ENCODE results near the gene PROX1. TPM values are rescaled to one million over a fixed set of nuclear protein-coding genes. Genes with fewer than 3 reads are reported as not detected.

The PROX1 gene
- total and polyA plus RNA-seq, 8 donors, result 8.4 to 66.4 (median 33.3) TPM

- 35 to 36% methylated on average over 9 of the region's 9 CpGs for WGBS, 2 donors
- Histone ChIP-seq H3K9me3 (no peaks in the 10 kb centered on the region), H3K4me1 (peaks cover 4 to 13% (median 7%) of the 10 kb centered on the region in 3 donors), H3K27ac (peak overlapping the region in 2 of 4 donors; percentile 2 to 6), H3K4me3 (no peak overlapping the region), H3K27me3 (no peaks in the 10 kb centered on the region), H3K36me3 (no peaks in the 10 kb centered on the region)
- no peak for DNase-seq
- intact Hi-C loops (cut with DNase I), result no loop called here
- peak in 3 of 4 donors; percentile 46 to 68 (median 68) for ATAC-seq
- no peak for FAIRE-seq
- TF ChIP-seq, protein P1, sequence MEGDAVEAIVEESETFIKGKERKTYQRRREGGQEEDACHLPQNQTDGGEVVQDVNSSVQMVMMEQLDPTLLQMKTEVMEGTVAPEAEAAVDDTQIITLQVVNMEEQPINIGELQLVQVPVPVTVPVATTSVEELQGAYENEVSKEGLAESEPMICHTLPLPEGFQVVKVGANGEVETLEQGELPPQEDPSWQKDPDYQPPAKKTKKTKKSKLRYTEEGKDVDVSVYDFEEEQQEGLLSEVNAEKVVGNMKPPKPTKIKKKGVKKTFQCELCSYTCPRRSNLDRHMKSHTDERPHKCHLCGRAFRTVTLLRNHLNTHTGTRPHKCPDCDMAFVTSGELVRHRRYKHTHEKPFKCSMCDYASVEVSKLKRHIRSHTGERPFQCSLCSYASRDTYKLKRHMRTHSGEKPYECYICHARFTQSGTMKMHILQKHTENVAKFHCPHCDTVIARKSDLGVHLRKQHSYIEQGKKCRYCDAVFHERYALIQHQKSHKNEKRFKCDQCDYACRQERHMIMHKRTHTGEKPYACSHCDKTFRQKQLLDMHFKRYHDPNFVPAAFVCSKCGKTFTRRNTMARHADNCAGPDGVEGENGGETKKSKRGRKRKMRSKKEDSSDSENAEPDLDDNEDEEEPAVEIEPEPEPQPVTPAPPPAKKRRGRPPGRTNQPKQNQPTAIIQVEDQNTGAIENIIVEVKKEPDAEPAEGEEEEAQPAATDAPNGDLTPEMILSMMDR (IDR thresholded peaks at IDR 0.05), result no peak
Observed at GRCh38 chr1:214050513-214051401, 63.0 kb downstream of the PROX1 start.

- Histone ChIP-seq H3K27ac (no peak overlapping the region), H3K27me3 (no peaks in the 10 kb centered on the region)
- 96 to 97% methylated on average over 4 of the region's 4 CpGs for WGBS, 2 donors
Observed at GRCh38 chr1:214051786-214052185, 64.0 kb downstream of the PROX1 start.

GRCh38 chr1:214058076-214058475 is 70.3 kb downstream of the PROX1 start:
- 81 to 85% methylated on average over 5 of the region's 5 CpGs for WGBS, 2 donors
- Histone ChIP-seq H3K4me1 (no peaks in the 10 kb centered on the region), H3K27me3 (no peaks in the 10 kb centered on the region), H3K4me3 (no peak overlapping the region), H3K36me3 (no peaks in the 10 kb centered on the region), H3K9me3 (no peaks in the 10 kb centered on the region), H3K27ac (no peak overlapping the region)
- no peak for ATAC-seq
- no peak for DNase-seq
- intact Hi-C loops (cut with DNase I), result no loop called here
- no peak for FAIRE-seq
- TF ChIP-seq, protein P1 (IDR thresholded peaks at IDR 0.05), result no peak

More at GRCh38 chr1:214051786-214052185, 64.0 kb downstream of the PROX1 start:
- ATAC-seq, result no peak
- no peak overlapping the region for H3K4me3 ChIP-seq
- FAIRE-seq, result no peak
- TF ChIP-seq, protein P1 (IDR thresholded peaks at IDR 0.05), result no peak
- intact Hi-C loops (cut with DNase I), result no loop called here
- H3K36me3 ChIP-seq, result no peaks in the 10 kb centered on the region
- no peak for DNase-seq
- H3K4me1 ChIP-seq, result peaks cover 4 to 13% (median 7%) of the 10 kb centered on the region in 3 donors
- no peaks in the 10 kb centered on the region for H3K9me3 ChIP-seq

DNA sequence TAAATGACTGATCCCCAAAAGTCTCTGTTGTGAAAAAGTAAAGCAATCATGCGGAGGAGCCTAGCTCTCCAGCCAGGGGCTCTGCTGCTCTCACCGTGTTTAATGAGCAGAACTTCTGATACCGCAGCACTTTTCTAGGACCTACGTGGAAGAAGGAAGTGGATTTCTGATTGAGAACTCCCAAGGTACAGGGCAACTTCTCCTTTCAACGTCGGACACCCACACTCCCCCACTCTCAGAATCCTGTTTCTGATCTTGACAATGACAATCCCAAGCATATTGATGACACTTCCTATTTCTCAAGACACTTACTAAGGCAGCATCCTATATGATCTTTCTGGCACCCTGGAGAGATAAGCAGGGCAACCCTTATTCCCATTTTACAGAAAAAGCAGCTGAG is 78.4 kb downstream of the PROX1 start:
- intact Hi-C loops (cut with DNase I), result no loop called here
- TF ChIP-seq, protein P1 (IDR thresholded peaks at IDR 0.05), result no peak
- Histone ChIP-seq H3K4me3 (no peak overlapping the region), H3K36me3 (no peaks in the 10 kb centered on the region), H3K4me1 (no peaks in the 10 kb centered on the region), H3K27ac (no peak overlapping the region), H3K9me3 (no peaks in the 10 kb centered on the region), H3K27me3 (no peaks in the 10 kb centered on the region)
- FAIRE-seq (no peak), ATAC-seq (no peak), DNase-seq (no peak)
- 79 to 87% methylated on average over 6 of the region's 6 CpGs for WGBS, 2 donors

- Histone ChIP-seq H3K27ac (no peak overlapping the region), H3K27me3 (no peaks in the 10 kb centered on the region), H3K4me3 (no peak overlapping the region), H3K4me1 (no peaks in the 10 kb centered on the region), H3K9me3 (no peaks in the 10 kb centered on the region), H3K36me3 (no peaks in the 10 kb centered on the region)
- ATAC-seq (no peak), FAIRE-seq (no peak), DNase-seq (no peak)
- TF ChIP-seq, protein P1 (IDR thresholded peaks at IDR 0.05), result no peak
- intact Hi-C loops (cut with DNase I), result no loop called here
- WGBS, 2 donors, result 79 to 83% methylated on average over 3 of the region's 3 CpGs
Observed at GRCh38 chr1:214066936-214067335, 79.2 kb downstream of the PROX1 start.

Measured in pancreas (tissue), 10 donors.